Raji (cell line): ENCODE results near the gene CD3D.

Experiments
- POLR2A ChIP-seq: IDR thresholded peaks from 2 replicates; pipeline ENCODE4 v1.6.1; 2011; ENCODE audit warnings: low read depth, low read length, control low read depth; ENCODE audit not compliant: insufficient read depth

Gene CD3D

DNA sequence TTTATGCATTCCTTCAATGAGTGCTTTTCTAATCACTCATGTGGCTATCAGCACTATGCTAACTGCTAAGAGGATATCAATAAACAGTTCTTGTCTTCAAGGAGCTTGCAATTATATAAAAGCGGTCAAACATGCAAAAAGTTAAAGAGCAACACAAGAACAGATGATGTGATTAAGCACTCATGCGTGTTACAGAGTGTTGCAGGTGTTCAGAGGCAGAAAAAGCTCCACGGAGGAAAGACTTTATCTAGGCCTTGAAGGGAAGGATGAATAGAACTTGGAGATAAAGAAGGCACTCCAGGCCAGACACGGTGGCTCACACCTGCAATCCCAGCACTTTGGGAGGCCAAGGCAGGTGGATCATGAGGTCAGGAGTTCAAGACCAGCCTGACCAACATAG is 24.4 kb downstream of the CD3D start:
- no peak for TF ChIP-seq POLR2A

GRCh38 chr11:118314988-118315411 is 27.5 kb downstream of the CD3D start:
- no peak for TF ChIP-seq POLR2A

GRCh38 chr11:118313242-118313641 is 29.3 kb downstream of the CD3D start:
- TF ChIP-seq POLR2A: no peak

- no peak for TF ChIP-seq POLR2A
Observed at GRCh38 chr11:118312328-118312727, 30.2 kb downstream of the CD3D start.

- no peak for TF ChIP-seq POLR2A
Observed at GRCh38 chr11:118311518-118311917, 31.0 kb downstream of the CD3D start.

DNA sequence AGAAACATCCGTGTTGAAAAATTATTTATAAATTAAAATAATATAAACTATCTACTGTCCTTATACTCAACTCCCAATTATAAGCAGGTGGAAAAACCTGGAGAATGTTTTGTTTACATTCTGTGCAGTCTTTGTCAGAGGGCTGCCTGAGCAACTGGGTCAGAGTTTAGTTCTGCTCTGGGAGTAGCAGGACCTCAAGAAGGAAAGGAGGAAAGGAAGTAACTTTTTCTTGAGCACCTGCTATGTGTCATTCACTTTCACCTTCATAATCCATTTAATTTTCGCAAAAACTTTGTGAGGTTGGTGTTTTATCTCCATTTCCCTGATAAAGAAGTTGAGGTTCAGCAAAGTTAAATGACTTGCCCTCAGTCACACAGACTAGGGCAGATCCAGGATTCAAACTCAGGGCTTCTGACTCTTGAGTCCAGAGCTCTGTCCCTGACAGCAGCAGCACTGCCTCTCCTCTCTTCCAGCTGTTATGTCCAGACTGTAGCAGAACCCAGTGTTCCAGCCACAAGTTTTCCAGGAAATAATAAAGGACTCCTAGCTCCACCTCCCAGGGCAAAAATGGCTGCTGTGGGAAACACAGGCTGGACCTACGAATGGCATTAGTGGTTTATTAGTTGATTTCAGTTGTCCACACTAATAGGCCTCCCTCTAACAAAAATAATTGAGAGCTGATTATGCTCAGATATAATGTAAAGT is 31.6 kb downstream of the CD3D start:
- TF ChIP-seq POLR2A: no peak

- TF ChIP-seq POLR2A: no peak
Observed at GRCh38 chr11:118310271-118310670, 32.2 kb downstream of the CD3D start.

- no peak for TF ChIP-seq POLR2A
Observed at GRCh38 chr11:118306556-118306955, 35.9 kb downstream of the CD3D start.

DNA sequence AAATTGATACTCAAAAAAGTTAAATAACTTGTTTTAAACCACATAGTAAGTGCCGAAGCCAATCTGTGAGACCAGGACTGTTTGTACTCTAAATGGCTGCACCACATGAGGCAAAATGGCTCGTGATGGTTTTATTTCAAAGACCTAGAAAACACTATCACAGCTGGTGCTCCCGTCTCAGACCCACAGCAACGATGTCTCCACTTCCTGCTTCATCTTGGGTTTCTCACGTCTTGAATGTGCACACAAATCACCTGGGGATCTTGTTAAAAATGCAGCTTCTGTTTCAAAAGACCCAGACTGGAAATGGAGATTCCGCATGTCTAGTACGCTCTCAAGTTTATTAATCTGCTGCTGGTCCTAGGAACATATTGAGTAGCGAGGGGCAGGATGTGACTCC is 36.8 kb downstream of the CD3D start:
- no peak for TF ChIP-seq POLR2A

DNA sequence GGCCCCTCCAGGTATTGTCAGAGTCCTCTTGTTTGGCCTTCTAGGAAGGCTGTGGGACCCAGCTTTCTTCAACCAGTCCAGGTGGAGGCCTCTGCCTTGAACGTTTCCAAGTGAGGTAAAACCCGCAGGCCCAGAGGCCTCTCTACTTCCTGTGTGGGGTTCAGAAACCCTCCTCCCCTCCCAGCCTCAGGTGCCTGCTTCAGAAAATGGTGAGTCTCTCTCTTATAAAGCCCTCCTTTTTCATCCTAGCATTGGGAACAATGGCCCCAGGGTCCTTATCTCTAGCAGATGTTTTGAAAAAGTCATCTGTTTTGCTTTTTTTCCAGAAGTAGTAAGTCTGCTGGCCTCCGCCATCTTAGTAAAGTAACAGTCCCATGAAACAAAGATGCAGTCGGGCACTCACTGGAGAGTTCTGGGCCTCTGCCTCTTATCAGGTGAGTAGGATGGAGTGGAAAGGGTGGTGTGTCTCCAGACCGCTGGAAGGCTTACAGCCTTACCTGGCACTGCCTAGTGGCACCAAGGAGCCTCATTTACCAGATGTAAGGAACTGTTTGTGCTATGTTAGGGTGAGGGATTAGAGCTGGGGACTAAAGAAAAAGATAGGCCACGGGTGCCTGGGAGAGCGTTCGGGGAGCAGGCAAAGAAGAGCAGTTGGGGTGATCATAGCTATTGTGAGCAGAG is 37.8 kb downstream of the CD3D start, which contains the start of gene CD3E:
CD3E (plus strand) TSS at position 163 of the 681 bp plus-strand sequence; CDS start at position 386, 223 bp downstream.
- TF ChIP-seq POLR2A: no peak

DNA sequence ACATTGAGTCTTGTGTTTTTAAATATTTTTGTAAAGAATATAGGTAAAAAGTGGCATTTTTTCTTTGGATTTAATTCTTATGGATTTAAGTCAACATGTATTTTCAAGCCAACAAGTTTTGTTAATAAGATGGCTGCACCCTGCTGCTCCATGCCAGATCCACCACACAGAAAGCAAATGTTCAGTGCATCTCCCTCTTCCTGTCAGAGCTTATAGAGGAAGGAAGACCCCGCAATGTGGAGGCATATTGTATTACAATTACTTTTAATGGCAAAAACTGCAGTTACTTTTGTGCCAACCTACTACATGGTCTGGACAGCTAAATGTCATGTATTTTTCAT is 38.3 kb downstream of the CD3D start:
- TF ChIP-seq POLR2A: no peak

GRCh38 chr11:118301600-118302195 is 40.8 kb downstream of the CD3D start:
- no peak for TF ChIP-seq POLR2A

GRCh38 chr11:118295815-118296454 is 46.6 kb downstream of the CD3D start:
- TF ChIP-seq POLR2A: no peak

DNA sequence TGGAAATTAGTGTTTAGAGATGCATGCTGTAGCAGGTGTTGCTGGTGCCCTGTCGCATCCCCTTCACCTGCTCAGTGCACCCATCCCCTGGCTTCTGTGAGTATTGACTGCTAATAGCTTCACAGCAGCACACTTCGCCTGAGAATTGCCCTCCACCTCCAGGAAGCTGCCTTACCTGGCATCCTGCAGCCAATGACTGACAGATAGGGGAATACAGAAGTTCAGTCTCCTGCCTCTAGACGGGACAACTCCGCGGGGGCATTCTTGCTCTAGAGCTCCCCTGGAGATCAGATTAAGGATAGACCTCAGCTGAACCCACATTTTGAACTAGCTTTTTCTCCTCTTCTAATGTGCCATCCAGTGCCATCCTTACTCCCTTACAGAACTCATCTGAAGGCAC is 47.3 kb downstream of the CD3D start:
- no peak for TF ChIP-seq POLR2A

DNA sequence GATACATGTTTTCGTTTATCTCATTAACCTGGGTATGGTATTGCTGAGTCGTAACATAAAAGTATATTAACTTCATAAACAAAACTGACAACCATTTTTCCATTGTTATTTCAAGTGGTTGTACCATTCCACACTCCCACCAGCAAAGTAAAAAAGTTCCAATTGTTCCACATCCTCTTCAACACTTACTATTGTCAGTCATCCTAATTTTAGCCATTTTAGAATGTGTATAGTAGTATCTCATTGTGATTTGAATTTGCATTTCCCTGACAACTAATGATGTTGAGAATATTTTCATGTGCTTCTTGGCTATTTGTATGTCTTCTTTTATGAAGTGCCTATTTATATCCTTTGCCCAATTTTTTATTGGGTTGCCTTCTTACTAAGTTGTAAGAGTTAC is 48.5 kb downstream of the CD3D start:
- no peak for TF ChIP-seq POLR2A

DNA sequence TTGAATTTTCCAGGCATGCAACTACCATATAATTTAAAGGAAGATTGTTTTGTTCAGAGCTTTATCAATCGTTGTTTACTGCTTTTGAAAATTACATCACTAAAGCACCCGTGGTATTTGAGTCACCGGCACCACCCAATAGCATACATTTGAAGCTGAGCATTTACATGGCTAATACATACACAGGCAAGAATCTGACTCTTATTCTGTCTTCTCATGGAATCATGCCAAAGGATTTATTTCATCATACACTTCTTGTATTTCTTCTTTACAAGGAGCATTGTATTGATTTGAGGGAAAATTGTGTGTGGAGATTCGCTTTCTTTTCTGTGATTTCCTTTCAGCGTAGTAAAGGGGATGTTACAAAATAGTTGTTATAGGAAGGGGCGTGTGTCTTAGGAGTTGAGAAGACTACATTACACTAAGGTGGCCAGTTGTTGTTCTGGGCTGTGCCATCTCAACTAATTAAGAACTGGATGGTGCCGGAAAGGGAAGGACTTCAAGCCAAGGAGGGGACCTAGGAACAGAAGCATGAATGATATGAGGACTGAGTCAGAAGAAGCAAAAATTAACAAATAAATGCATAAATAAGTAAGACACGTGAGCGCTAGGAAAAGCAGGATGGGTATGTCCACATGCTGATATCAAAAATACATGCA is 50.9 kb downstream of the CD3D start:
- TF ChIP-seq POLR2A: no peak

DNA sequence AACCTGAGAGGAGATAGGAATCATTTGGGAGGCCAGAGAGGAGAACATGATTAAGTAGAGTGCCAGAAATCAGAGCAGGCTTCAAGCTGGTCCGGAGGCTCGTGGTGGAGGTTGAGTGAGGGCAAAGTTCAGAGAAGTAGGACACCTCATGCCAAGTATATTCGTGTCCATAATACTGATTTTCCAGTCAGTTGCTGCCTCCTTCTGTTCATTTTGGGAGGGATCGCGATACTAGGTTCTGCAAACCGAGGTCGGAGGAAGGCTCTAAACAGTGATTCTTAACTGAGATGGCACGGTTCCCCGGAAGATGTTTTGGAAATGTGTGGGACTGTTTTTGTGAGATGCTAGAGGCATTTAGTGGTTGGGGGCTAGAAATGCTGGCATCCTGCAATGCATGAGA is 51.6 kb downstream of the CD3D start:
- no peak for TF ChIP-seq POLR2A
